HL-60 (cell line): Measurements from ENCODE around the gene LEMD2.

Experiments
- DNase-seq, 2 experiments: peaks; one replicate each; pipeline ENCODE4 v3.0.0-alpha.2; 2010 to 2020; ENCODE audit warnings: low read depth in 1 of 2, low spot score in 1 of 2
- H3K27ac ChIP-seq: fragments of 250-450 bp; sonication (Bioruptor Pico); replicated peaks from 2 replicates; pipeline ENCODE4 v1.5.1; 2020; ENCODE audit warnings: mild to moderate bottlenecking, moderate library complexity
- H3K27me3 ChIP-seq: fragments of 250-450 bp; sonication (Bioruptor Pico); 2 replicates; pipeline ENCODE4 v1.5.1; 2021; ENCODE audit warnings: mild to moderate bottlenecking, moderate library complexity; ENCODE audit not compliant: insufficient read depth, poor library complexity, severe bottlenecking
- H3K4me3 ChIP-seq: replicated peaks from 2 replicates; pipeline ENCODE4 v1.5.1; 2011; ENCODE audit warnings: mild to moderate bottlenecking, control low read depth, low read length; ENCODE audit not compliant: insufficient read depth
- GABPA ChIP-seq: IDR thresholded peaks from 2 replicates; pipeline ENCODE4 v1.6.1; 2012; ENCODE audit warnings: low read depth
- POLR2AphosphoS5 ChIP-seq: IDR thresholded peaks from 2 replicates; pipeline ENCODE4 v1.6.1; 2012; ENCODE audit warnings: low read depth
- SPI1 ChIP-seq: IDR thresholded peaks from 2 replicates; pipeline ENCODE4 v1.6.1; 2012; ENCODE audit warnings: low read depth, mild to moderate bottlenecking, borderline replicate concordance
- TF ChIP-seq, protein P1 (sequence below): IDR thresholded peaks from one replicate; pipeline ENCODE4 v1.5.1; 2011; ENCODE audit warnings: low read length, control low read depth, inconsistent platforms; ENCODE audit not compliant: insufficient read depth
- TF ChIP-seq, protein P2 (sequence below): IDR thresholded peaks from 2 replicates; pipeline ENCODE4 v1.6.1; 2012; ENCODE audit warnings: low read depth; ENCODE audit not compliant: insufficient replicate concordance

The LEMD2 gene

DNA sequence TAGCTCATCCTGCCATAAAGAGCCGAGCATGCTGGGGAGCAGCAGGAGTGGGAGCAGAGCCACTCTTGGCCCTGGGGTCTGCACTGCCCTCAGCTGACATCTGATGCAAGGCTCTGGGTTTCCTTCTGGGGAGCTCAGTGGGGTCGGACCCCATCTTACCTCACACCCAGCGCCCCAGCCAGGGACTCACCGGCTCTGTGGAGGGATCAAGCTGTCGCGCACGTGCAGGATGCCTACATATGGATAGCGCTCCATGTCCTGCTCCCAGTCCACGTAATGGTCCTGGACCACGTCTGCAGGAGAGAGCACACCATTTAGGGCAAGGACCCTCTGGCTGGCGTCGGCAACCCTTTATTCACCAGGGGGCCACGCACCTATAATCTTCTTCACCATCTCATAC lies 12.2 kb downstream of the LEMD2 start:
- H3K27me3 ChIP-seq: no peaks in the 10 kb centered on the region
- TF ChIP-seq SPI1: no peak
- TF ChIP-seq GABPA: no peak
- TF ChIP-seq POLR2AphosphoS5: no peak
- TF ChIP-seq, protein P1, sequence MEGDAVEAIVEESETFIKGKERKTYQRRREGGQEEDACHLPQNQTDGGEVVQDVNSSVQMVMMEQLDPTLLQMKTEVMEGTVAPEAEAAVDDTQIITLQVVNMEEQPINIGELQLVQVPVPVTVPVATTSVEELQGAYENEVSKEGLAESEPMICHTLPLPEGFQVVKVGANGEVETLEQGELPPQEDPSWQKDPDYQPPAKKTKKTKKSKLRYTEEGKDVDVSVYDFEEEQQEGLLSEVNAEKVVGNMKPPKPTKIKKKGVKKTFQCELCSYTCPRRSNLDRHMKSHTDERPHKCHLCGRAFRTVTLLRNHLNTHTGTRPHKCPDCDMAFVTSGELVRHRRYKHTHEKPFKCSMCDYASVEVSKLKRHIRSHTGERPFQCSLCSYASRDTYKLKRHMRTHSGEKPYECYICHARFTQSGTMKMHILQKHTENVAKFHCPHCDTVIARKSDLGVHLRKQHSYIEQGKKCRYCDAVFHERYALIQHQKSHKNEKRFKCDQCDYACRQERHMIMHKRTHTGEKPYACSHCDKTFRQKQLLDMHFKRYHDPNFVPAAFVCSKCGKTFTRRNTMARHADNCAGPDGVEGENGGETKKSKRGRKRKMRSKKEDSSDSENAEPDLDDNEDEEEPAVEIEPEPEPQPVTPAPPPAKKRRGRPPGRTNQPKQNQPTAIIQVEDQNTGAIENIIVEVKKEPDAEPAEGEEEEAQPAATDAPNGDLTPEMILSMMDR: no peak
- TF ChIP-seq, protein P2, sequence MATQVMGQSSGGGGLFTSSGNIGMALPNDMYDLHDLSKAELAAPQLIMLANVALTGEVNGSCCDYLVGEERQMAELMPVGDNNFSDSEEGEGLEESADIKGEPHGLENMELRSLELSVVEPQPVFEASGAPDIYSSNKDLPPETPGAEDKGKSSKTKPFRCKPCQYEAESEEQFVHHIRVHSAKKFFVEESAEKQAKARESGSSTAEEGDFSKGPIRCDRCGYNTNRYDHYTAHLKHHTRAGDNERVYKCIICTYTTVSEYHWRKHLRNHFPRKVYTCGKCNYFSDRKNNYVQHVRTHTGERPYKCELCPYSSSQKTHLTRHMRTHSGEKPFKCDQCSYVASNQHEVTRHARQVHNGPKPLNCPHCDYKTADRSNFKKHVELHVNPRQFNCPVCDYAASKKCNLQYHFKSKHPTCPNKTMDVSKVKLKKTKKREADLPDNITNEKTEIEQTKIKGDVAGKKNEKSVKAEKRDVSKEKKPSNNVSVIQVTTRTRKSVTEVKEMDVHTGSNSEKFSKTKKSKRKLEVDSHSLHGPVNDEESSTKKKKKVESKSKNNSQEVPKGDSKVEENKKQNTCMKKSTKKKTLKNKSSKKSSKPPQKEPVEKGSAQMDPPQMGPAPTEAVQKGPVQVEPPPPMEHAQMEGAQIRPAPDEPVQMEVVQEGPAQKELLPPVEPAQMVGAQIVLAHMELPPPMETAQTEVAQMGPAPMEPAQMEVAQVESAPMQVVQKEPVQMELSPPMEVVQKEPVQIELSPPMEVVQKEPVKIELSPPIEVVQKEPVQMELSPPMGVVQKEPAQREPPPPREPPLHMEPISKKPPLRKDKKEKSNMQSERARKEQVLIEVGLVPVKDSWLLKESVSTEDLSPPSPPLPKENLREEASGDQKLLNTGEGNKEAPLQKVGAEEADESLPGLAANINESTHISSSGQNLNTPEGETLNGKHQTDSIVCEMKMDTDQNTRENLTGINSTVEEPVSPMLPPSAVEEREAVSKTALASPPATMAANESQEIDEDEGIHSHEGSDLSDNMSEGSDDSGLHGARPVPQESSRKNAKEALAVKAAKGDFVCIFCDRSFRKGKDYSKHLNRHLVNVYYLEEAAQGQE: no peak
- DNase-seq: no peak
- no peak overlapping the region for H3K27ac ChIP-seq
- H3K4me3 ChIP-seq: no peak overlapping the region

DNA sequence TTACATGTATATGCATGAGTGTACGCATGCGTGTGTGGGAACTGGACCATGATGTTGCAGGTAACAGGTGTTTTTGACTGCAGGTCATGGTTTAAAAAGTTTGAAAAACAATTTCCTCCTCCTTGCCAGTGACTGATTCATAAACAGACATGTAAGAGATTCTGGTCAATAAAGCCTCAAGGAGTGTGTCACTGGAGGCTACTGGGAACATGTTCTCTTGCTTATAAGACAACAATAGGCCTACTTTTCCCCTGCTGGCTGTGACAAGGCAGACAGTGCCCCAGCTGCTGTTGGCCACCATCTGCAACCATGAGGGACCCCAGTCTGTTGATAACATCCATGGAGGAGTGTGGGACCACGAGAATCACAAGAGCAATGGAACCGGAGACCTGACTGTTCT lies 12.7 kb downstream of the LEMD2 start:
- no peak overlapping the region for H3K27ac ChIP-seq
- no peak for TF ChIP-seq POLR2AphosphoS5
- no peak for TF ChIP-seq SPI1
- TF ChIP-seq, protein P1: no peak
- TF ChIP-seq, protein P2: no peak
- no peak for TF ChIP-seq GABPA
- no peak overlapping the region for H3K4me3 ChIP-seq
- DNase-seq: no peak
- H3K27me3 ChIP-seq: no peaks in the 10 kb centered on the region

DNA sequence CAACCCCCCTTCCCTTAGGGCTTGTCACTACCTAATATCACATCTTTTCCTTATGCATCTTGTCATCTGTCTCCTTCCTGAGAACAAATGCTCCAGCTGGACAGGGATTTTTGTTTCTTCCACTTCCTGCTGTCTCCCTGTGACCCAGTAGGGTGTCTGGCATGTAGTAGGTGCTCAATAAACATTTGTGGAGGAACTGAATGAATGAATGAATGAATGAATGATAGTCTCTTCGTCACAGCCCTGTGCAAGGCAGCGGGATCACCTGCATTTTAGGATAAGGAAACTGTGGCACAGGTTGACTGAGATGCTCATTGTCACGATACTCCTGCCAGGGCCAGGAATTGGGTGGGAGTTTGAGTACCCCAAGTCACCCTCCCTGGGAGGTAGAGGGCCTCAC lies 14.2 kb downstream of the LEMD2 start:
- no peak for DNase-seq
- TF ChIP-seq, protein P2: no peak
- H3K27me3 ChIP-seq: peaks cover 3% of the 10 kb centered on the region
- no peak overlapping the region for H3K4me3 ChIP-seq
- no peak overlapping the region for H3K27ac ChIP-seq

DNA sequence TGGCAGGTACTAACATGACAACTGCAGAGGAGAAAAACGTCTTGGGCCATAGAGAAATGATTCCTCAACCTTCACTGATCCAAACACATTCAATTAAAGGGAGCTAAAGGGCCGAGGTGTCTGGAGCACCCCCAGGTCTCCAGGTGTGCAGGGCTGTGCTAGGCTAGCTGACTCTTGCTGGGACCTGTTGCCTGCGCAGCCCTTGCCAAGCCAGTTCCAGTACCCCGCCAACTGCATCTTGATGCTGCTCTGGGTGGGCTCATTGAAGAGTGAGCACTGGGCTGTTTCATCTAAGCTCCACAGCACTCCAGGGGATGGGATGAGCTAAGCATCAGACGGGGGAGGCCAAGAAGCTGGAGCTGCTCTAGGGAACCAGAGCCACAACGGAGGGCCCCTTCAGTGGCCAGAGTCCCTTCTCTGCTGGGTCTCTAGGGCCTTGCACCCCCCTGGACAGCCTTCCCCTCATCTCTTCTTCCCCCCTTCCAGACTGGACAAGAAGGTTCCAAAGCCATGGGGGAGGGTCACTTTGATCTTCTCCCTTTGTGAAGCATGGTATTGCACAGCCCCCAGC lies 15.9 kb downstream of the LEMD2 start:
- no peak overlapping the region for H3K4me3 ChIP-seq
- no peak overlapping the region for H3K27ac ChIP-seq
- DNase-seq: no peak

More for the DNA sequence above, 15.9 kb downstream of the LEMD2 start:
- peaks cover 5% of the 10 kb centered on the region for H3K27me3 ChIP-seq
- TF ChIP-seq POLR2AphosphoS5 (no peak), SPI1 (no peak), GABPA (no peak)
- TF ChIP-seq, protein P1: no peak
- TF ChIP-seq, protein P2: no peak
